ENCODE data around the gene KAT8. TPM values are rescaled to one million over a fixed set of nuclear protein-coding genes. Genes with fewer than 3 reads are reported as not detected.
A peak's percentile ranks its signal among the peaks of the same experiment; 100 is the strongest.
"Not testable (repeated sequence)": the region's sequence is repeated elsewhere in the genome, so short reads cannot be mapped to it uniquely, and the experiment has no call there.

The KAT8 gene
- total RNA-seq, 1 donor from 2014 or later: 41.3 TPM

GRCh38 chr16:31148896-31149295 lies 31.4 kb downstream of the KAT8 start:
- no peak for DNase-seq

GRCh38 chr16:31149332-31149731 lies 31.9 kb downstream of the KAT8 start:
- no peak for DNase-seq

GRCh38 chr16:31149894-31150890 lies 32.7 kb downstream of the KAT8 start, which contains the start of gene PRSS36:
PRSS36 (minus strand) TSS chr16:31150066; CDS start chr16:31150035, 31 bp downstream.
- no peak for DNase-seq

GRCh38 chr16:31150976-31151375 lies 33.5 kb downstream of the KAT8 start:
- DNase-seq: not testable (repeated sequence)

GRCh38 chr16:31157136-31157535 lies 39.7 kb downstream of the KAT8 start:
- DNase-seq: no peak

GRCh38 chr16:31167315-31167714 lies 49.9 kb downstream of the KAT8 start:
- DNase-seq: no peak

GRCh38 chr16:31168848-31169247 lies 51.4 kb downstream of the KAT8 start:
- no peak for DNase-seq

- DNase-seq: not testable (repeated sequence)
Measured at GRCh38 chr16:31170048-31170447, 52.6 kb downstream of the KAT8 start.

GRCh38 chr16:31177136-31177535 lies 59.7 kb downstream of the KAT8 start:
- no peak for DNase-seq

GRCh38 chr16:31179219-31179746 lies 61.8 kb downstream of the KAT8 start:
- no peak for DNase-seq

GRCh38 chr16:31179747-31180459 lies 62.4 kb downstream of the KAT8 start, which contains the start of gene FUS:
FUS (plus strand) TSS chr16:31180139; CDS start chr16:31180215, 76 bp downstream.
- peak; percentile 99 for DNase-seq

Small RNAs within 50 kb of the gene (small RNA-seq; reads per million reads assigned to genes)
- gene AC009088.4 (ENCODE audit: low replicate concordance): not detected
- gene NDUFA3P6 (ENCODE audit: low replicate concordance): not detected

Other genes with a start within 250 kb of the KAT8 start
- gene BCL7C, start 223.6 kb upstream of the KAT8 start, total RNA-seq: 20.7 TPM
- 0.59 TPM for gene CTF1, start 221.1 kb upstream of the KAT8 start, total RNA-seq
- 9.8 TPM for gene FBXL19, start 194.1 kb upstream of the KAT8 start, total RNA-seq
- 10.3 TPM for gene ORAI3, start 168.6 kb upstream of the KAT8 start, total RNA-seq
- 4.1 TPM for gene SETD1A, start 159.9 kb upstream of the KAT8 start, total RNA-seq
- gene HSD3B7, start 132.5 kb upstream of the KAT8 start, total RNA-seq: 8.5 TPM
- 0.89 TPM for gene STX1B, start 107.0 kb upstream of the KAT8 start, total RNA-seq
- 26.3 TPM for gene STX4, start 84.1 kb upstream of the KAT8 start, total RNA-seq
- gene ZNF668, start 43.4 kb upstream of the KAT8 start, total RNA-seq: 3.5 TPM
- gene ZNF646, start 43.2 kb upstream of the KAT8 start, total RNA-seq: 8.9 TPM
- 1.5 TPM for gene PRSS53, start 28.7 kb upstream of the KAT8 start, total RNA-seq
- 37.4 TPM for gene VKORC1, start 22.9 kb upstream of the KAT8 start, total RNA-seq
- gene BCKDK, start 9.3 kb upstream of the KAT8 start, total RNA-seq: 10.4 TPM
- gene PRSS8, start 18.1 kb downstream of the KAT8 start, total RNA-seq: 9.6 TPM
- 0.99 TPM for gene PRSS36, start 32.4 kb downstream of the KAT8 start, total RNA-seq
- gene FUS, start 62.5 kb downstream of the KAT8 start, total RNA-seq: 84.9 TPM
- 38.9 TPM for gene PYCARD, start 85.1 kb downstream of the KAT8 start, total RNA-seq
- gene TRIM72, start 96.5 kb downstream of the KAT8 start, total RNA-seq: 4.4 TPM
- gene PYDC1, start 99.5 kb downstream of the KAT8 start, total RNA-seq: 2.8 TPM
- gene ITGAM, start 142.3 kb downstream of the KAT8 start, total RNA-seq: 9.8 TPM
- 3.3 TPM for gene ITGAX, start 237.5 kb downstream of the KAT8 start, total RNA-seq

All from skin of body (tissue), 3 donors.